ENCODE measurements around the gene CPB2.

The CPB2 gene, protein sequence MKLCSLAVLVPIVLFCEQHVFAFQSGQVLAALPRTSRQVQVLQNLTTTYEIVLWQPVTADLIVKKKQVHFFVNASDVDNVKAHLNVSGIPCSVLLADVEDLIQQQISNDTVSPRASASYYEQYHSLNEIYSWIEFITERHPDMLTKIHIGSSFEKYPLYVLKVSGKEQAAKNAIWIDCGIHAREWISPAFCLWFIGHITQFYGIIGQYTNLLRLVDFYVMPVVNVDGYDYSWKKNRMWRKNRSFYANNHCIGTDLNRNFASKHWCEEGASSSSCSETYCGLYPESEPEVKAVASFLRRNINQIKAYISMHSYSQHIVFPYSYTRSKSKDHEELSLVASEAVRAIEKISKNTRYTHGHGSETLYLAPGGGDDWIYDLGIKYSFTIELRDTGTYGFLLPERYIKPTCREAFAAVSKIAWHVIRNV

DNA sequence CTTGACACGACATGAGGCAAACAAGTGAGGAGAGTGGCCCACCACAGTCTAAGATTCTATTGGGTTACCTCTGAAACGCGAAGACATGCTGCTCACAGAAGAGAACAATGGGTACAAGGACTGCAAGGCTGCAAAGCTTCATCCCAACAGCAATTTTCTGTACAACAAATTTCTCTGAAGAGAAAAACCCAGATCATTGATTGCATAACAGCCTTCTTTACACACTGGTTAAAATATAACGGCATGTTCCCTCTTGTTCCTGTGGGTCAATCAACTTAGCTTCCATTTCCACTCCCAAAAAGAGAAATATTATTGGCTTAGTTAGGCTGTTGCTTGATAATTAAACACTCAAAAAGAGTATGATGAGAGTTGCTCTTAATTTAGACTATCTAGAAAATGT lies at the start of gene CPB2:
TSS of gene CPB2 (minus strand) at position 166 of the 400 bp plus-strand sequence. CDS start at position 142, 24 bp downstream.
- Histone ChIP-seq H3K4me1 (peaks cover 31 to 45% (median 39%) of the 10 kb centered on the region in 10 experiments), H3K27me3 (no peaks in the 10 kb centered on the region), H3K9me3 (replicated peaks in 1 of 11) (no peaks in the 10 kb centered on the region; a peak in 1 of 22 replicates), H3K4me3 (no peak within 1 kb of the TSS), H4K20me1 (no peaks in the 10 kb centered on the region), H3K36me3 (no peaks in the 10 kb centered on the region), H3K27ac (no peak within 1 kb of the TSS), H3K4me2 (no peak within 1 kb of the TSS), H3K9ac (no peak within 1 kb of the TSS)
- TF ChIP-seq Cebpa-rat (IDR thresholded peaks at IDR 0.05) = no peak

DNA sequence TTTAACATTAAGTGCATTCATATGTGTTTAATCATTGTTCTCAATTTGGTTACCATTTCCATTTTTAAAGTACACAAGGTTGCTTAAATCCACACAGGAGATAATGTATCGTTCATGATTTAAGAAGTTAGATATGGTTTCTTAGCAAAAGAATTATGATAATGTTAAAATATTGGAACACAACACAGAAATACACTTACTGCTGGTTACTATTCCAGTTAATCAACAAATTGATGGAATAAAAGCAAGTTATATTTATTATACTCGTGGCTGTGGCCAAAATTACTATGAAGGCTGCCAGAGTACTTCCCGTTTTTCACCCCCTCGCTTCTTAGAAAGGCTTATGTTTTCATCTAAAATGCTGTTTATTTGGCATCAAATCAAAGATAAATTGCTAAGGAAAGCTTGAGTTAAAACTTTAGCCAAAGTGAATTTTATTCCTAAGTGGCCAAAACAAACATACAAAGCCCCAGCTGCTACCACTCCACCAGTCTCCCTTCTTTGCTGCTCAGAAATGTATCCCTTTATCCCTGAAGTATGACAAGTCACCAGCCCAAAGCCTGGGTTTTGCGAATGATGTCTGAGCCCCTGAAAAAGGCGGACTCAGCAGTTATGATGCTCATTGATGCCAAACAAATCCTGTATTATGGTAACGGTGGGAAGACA lies 49.4 kb upstream of the CPB2 start:
- Histone ChIP-seq H3K27me3 (no peaks in the 10 kb centered on the region), H3K36me3 (peaks cover 99 to 100% (median 100%) of the 10 kb centered on the region in 11 experiments), H3K27ac (no peak overlapping the region), H3K4me2 (no peak overlapping the region), H3K9ac (no peak overlapping the region), H3K9me3 (replicated peaks in 1 of 11) (no peaks in the 10 kb centered on the region), H3K4me3 (no peak overlapping the region), H3K4me1 (no peaks in the 10 kb centered on the region), H4K20me1 (peaks cover 6 to 100% (median 99%) of the 10 kb centered on the region in 11 experiments; a peak in 20 of 22 replicates)
- TF ChIP-seq Cebpa-rat (IDR thresholded peaks at IDR 0.05) = no peak

DNA sequence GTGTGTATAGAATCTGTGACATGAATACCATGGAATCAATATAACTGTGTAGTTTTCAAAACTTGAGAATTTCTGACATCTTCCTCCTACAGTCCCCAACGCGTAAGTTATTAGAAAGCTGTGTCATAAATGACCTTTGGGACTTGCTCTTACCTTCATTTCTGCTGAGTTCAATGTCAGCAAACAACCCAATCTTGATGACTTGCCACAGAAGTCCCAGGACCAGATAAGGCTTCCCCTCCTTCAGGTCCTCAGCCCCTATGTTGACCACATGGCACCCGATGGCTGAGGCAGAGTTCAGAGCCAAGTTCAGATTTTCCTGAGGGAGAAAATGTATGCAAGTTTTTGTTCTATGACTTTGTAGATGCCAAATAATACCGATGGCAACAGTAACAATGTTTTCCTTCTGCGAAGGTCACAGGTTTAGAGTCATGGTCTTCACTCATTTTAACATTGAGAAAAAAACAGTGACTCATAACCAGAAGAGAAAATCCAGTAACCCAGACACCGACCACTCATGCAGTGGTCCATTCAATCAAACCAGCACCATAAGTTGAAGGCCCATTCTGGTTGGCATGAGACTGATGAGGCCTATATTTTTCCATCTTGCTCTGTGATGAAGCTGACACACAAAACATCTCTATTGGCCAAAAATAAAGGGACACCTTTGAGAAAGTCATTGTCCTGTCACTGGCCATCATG lies 47.9 kb upstream of the CPB2 start:
- no peak for TF ChIP-seq Cebpa-rat (IDR thresholded peaks at IDR 0.05)
- Histone ChIP-seq H3K27me3 (no peaks in the 10 kb centered on the region), H3K27ac (peak overlapping the region in 1 of 11 experiments; percentile 5; a peak in 1 of 22 replicates), H3K4me1 (no peaks in the 10 kb centered on the region), H3K9ac (peak overlapping the region in 1 of 11 experiments; percentile 44; a peak in 2 of 22 replicates), H4K20me1 (peaks cover 0 to 100% (median 99%) of the 10 kb centered on the region in 11 experiments; a peak in 19 of 22 replicates), H3K4me2 (no peak overlapping the region), H3K9me3 (replicated peaks in 1 of 11) (no peaks in the 10 kb centered on the region), H3K4me3 (no peak overlapping the region), H3K36me3 (peaks cover 99 to 100% (median 100%) of the 10 kb centered on the region in 11 experiments)

DNA sequence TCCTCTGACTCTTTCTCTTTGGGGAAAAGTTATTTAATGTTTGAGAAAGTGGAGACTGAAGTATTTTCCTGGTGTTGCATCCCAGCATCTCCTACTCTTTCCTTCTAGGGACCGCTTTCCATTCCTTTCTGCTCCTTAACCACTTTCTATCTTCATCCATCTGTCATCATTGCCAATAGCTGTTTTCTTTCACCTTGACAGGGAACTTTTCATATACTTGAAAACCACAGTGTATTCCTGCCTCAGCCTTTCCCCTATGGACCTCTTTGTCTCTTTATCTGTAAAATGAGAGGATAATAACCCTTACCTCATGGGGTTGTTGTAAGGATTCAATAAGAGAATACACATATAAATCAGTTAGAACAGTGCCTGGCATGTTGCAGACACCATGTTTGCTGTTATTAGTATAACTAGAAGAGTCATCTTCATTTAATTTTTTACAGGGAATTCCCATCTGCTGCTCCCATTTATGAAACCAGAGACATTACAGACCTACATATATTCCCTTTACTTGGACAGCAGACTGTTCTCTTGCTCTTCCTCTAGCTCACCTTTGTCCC lies 45.4 kb upstream of the CPB2 start:
- H3K9ac ChIP-seq = no peak overlapping the region; a peak in 1 of 22 replicates
- H3K4me2 ChIP-seq = no peak overlapping the region
- no peaks in the 10 kb centered on the region for H3K9me3 ChIP-seq (replicated peaks in 1 of 11)
- H3K4me3 ChIP-seq = no peak overlapping the region
- H3K27ac ChIP-seq = no peak overlapping the region
- TF ChIP-seq Cebpa-rat (IDR thresholded peaks at IDR 0.05) = no peak
- peaks cover 97 to 100% (median 98%) of the 10 kb centered on the region in 11 experiments for H3K36me3 ChIP-seq
- H4K20me1 ChIP-seq = peaks cover 0 to 100% (median 97%) of the 10 kb centered on the region in 11 experiments; a peak in 20 of 22 replicates
- H3K27me3 ChIP-seq = no peaks in the 10 kb centered on the region
- no peaks in the 10 kb centered on the region for H3K4me1 ChIP-seq

DNA sequence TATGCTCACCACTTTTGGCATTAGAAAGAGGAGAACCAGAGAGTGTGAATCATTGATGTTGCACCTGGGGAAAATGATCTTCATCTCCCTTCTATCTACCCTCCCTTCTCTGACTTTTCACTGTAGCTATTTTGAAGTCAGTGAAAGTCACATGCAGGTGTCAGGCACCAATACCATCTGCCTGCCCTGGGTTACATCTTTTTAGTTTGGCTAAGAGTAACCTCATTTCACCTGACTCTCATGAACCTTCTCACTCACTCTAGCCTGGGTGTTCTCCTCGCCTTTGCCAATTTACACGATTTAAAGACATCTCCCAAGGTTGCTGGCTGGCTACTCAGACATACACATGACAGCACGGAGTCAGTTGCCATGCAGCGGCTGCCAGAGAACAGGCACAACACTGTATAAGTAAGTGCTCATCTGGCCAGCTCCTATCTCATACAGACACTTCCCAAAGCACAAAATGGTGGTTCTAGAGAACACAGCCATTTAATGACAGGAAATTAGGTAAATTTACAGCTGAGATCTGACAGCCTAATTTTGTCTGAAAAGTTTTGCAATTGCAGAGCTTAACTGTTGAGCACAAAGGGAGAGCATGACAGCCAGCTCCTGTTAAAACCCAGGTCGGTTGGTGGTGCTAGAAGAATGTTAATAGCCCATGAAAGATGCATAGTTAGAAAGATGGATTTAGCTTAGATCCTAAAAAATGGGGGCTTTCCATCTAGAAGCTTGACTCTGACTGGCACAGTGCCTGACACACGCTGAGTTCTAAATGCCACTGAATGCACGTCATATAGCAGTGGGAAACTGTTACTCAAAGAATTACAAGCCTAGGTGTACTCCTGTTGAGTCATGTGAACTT lies 44.7 kb upstream of the CPB2 start:
- no peak for TF ChIP-seq Cebpa-rat (IDR thresholded peaks at IDR 0.05)
- Histone ChIP-seq H3K36me3 (peaks cover 97 to 100% (median 98%) of the 10 kb centered on the region in 11 experiments), H3K4me3 (no peak overlapping the region), H3K4me1 (no peaks in the 10 kb centered on the region), H3K4me2 (no peak overlapping the region), H3K27me3 (no peaks in the 10 kb centered on the region), H3K27ac (no peak overlapping the region), H3K9me3 (replicated peaks in 1 of 11) (no peaks in the 10 kb centered on the region), H3K9ac (no peak overlapping the region), H4K20me1 (peaks cover 0 to 100% (median 97%) of the 10 kb centered on the region in 11 experiments; a peak in 20 of 22 replicates)

DNA sequence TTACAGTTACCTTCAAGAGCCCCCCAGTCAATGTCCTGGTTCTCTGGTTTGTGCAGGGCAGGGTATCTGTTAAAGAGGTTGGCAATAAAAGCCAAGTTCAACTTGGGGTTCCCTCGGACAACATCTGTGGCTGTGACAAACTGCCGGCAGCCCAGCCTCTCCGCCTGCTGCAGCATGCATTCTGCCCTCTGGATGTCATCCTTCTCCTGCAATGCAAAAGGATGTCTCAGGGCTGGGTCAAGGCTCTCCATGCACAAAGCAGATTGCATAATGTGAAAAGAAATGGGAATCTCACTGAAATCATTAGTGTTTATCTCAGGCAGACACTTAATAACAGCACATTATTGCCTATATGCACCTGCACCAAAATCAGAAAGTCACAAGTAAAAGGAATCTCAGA lies 42.1 kb upstream of the CPB2 start:
- H4K20me1 ChIP-seq = peaks cover 0 to 100% (median 96%) of the 10 kb centered on the region in 11 experiments; a peak in 20 of 22 replicates
- H3K4me1 ChIP-seq = no peaks in the 10 kb centered on the region
- H3K36me3 ChIP-seq = peaks cover 97 to 100% (median 98%) of the 10 kb centered on the region in 11 experiments
- no peak overlapping the region for H3K9ac ChIP-seq
- no peaks in the 10 kb centered on the region for H3K9me3 ChIP-seq (replicated peaks in 1 of 11)
- no peak overlapping the region for H3K27ac ChIP-seq
- H3K4me3 ChIP-seq = no peak overlapping the region
- H3K27me3 ChIP-seq = no peaks in the 10 kb centered on the region
- no peak for TF ChIP-seq Cebpa-rat (IDR thresholded peaks at IDR 0.05)
- no peak overlapping the region for H3K4me2 ChIP-seq

DNA sequence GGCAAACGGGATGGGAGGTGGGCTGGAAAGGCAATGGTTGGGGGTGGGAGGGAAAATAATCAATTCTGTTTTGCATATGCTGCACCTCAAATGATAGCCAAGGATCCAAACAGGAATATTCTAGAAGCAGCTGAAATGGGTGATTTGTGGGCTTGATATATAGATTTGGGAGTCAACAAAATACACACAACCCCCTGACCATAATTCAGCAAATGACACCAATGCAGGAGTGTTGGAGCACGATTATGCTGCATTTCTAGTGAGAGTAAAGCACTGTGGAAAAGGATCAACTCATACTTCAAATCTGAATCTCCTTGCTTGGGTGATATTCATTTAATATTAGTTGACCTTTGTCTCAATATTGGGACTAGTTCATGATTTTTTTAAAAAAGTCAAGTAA lies 41.1 kb upstream of the CPB2 start:
- Histone ChIP-seq H3K27me3 (no peaks in the 10 kb centered on the region), H3K4me2 (no peak overlapping the region), H3K4me1 (no peaks in the 10 kb centered on the region), H3K36me3 (peaks cover 97 to 100% (median 98%) of the 10 kb centered on the region in 11 experiments), H3K4me3 (no peak overlapping the region), H3K9ac (no peak overlapping the region), H3K9me3 (replicated peaks in 1 of 11) (no peaks in the 10 kb centered on the region), H3K27ac (no peak overlapping the region), H4K20me1 (peaks cover 0 to 100% (median 96%) of the 10 kb centered on the region in 11 experiments; a peak in 20 of 22 replicates)
- no peak for TF ChIP-seq Cebpa-rat (IDR thresholded peaks at IDR 0.05)

DNA sequence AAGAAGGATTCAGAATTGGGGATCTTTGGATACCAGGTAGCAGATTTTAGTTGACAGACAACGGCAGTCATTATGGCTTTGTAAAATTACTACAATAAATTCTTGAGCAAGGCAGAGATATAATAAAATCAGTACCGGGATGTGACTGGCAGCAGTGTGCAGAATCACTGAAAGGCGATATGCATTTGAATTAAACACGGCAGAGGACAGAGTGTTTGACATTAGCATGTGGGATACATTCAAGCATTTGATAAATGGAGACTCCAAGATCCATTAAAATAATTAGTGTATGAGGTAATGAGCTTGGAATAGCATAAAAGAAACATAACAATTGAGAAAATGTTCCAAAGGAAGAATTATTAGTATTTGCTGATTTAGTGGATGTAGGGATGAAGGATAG lies 40.3 kb upstream of the CPB2 start:
- Histone ChIP-seq H3K27me3 (no peaks in the 10 kb centered on the region), H3K9me3 (replicated peaks in 1 of 11) (no peaks in the 10 kb centered on the region), H3K4me3 (no peak overlapping the region), H3K9ac (no peak overlapping the region), H3K27ac (no peak overlapping the region), H3K4me1 (no peaks in the 10 kb centered on the region), H4K20me1 (peaks cover 0 to 100% (median 95%) of the 10 kb centered on the region in 11 experiments; a peak in 20 of 22 replicates), H3K4me2 (no peak overlapping the region), H3K36me3 (peaks cover 97 to 100% (median 98%) of the 10 kb centered on the region in 11 experiments)
- TF ChIP-seq Cebpa-rat (IDR thresholded peaks at IDR 0.05) = no peak

Data from BLaER1 treated with 17β-estradiol and CSF1 and Interleukin-3, amounts not matched to agents 10 nM and 100 nM (cell line).